Measurements from ENCODE around the gene CTNND2. TPM values are rescaled to one million over a fixed set of nuclear protein-coding genes. Genes with fewer than 3 reads are reported as not detected.

Gene CTNND2
- total RNA-seq, 1 experiment from 2014 or later: 7.0 TPM

- Histone ChIP-seq H3K79me2 (ENCODE audit: insufficient read depth, low read length) (no peaks in the 10 kb centered on the region), H3K79me1 (ENCODE audit: insufficient read depth, low read depth, low read length, poor library complexity, severe bottlenecking) (no peaks in the 10 kb centered on the region), H3T11ph (ENCODE audit: low read length) (no peak overlapping the region), H3K4me1 (ENCODE audit: insufficient read depth, low read length) (peaks cover 10% of the 10 kb centered on the region; the same call in 1 of the 2 replicates), H2BK120ac (ENCODE audit: low read depth, low read length, poor library complexity, severe bottlenecking) (no peak overlapping the region), H3K27me3 (ENCODE audit: insufficient read depth, low read length) (no peaks in the 10 kb centered on the region), H3K56ac (ENCODE audit: insufficient read length, low read depth, low read length) (no peak overlapping the region), H3K18ac (ENCODE audit: insufficient read length, low read depth, low read length) (no peak overlapping the region), H4K8ac (replicated peaks; ENCODE audit: insufficient read length, low read depth, low read length) (no peak overlapping the region), H4K5ac (ENCODE audit: insufficient read length, low read depth, low read length) (no peak overlapping the region), H3K4me2 (ENCODE audit: insufficient read depth, insufficient read length, low read length) (no peak overlapping the region), H2BK20ac (ENCODE audit: low read depth, low read length, poor library complexity, severe bottlenecking) (no peak overlapping the region), H4K20me1 (ENCODE audit: control insufficient read depth, insufficient read depth, insufficient read length) (no peaks in the 10 kb centered on the region), H3K27ac (ENCODE audit: insufficient read length, low read depth, low read length) (no peak overlapping the region), H3K9ac (ENCODE audit: extremely low read depth, insufficient read length, low read length) (no peak overlapping the region), H4K91ac (ENCODE audit: insufficient read length, low read depth, low read length) (no peak overlapping the region), H2BK15ac (ENCODE audit: low read depth, low read length) (no peak overlapping the region), H3K23me2 (ENCODE audit: insufficient read length, low read depth, low read length, poor library complexity, severe bottlenecking) (no peaks in the 10 kb centered on the region), H3K23ac (ENCODE audit: insufficient read length, low read depth, low read length) (no peak overlapping the region), H2AFZ (ENCODE audit: low read length) (no peak overlapping the region), H3K4ac (ENCODE audit: low read depth, low read length) (no peak overlapping the region), H3K9me3 (ENCODE audit: control insufficient read depth, low read depth, low read length) (no peaks in the 10 kb centered on the region), H2AK5ac (ENCODE audit: insufficient read length, low read length) (no peak overlapping the region), H3K14ac (ENCODE audit: insufficient read depth, low read length) (no peak overlapping the region), H2BK12ac (ENCODE audit: insufficient read length, low read depth, low read length) (no peak overlapping the region), H2BK5ac (ENCODE audit: insufficient read length, low read length) (no peak overlapping the region)
- peak overlapping the region in 1 of 3 experiments; percentile 22; a peak in 1 of 7 replicates for H3K27ac Mint-ChIP-seq
- no peak for DNase-seq
- peaks cover 19 to 23% of the 10 kb centered on the region in 2 experiments for H3K4me1 Mint-ChIP-seq
- H3K36me3 Mint-ChIP-seq (ENCODE audit: insufficient read depth in 1 of 3, low read depth in 3 of 3): no peaks in the 10 kb centered on the region
- H3K27me3 Mint-ChIP-seq (ENCODE audit: low read depth): no peaks in the 10 kb centered on the region
- no CpG with 5 or more reads among the region's 3 CpGs for WGBS (ENCODE audit: extremely low coverage, insufficient read length, low lambda C conversion rate)
- no peak overlapping the region for H3K4me3 Mint-ChIP-seq
- no peaks in the 10 kb centered on the region for H3K9me3 Mint-ChIP-seq
- peak; percentile 59 for TF ChIP-seq CTCF (conservative IDR thresholded peaks at IDR 0.05)
Measured at GRCh38 chr5:11247224-11247623, 657.0 kb downstream of the CTNND2 start.
